C1 segment of cervical spinal cord (tissue), 14 donors: Measurements from ENCODE around the gene PNMA8A.

Experiments used
- DNase-seq, 14 donors: peaks; one replicate each; lab custom pipeline; 2025; lab: John Stamatoyannopoulos, UW

The PNMA8A gene

GRCh38 chr19:46431824-46432223 is 39.5 kb downstream of the PNMA8A start:
- DNase-seq: no peak

- no peak for DNase-seq
Measured at GRCh38 chr19:46429999-46430398, 41.4 kb downstream of the PNMA8A start.

DNA sequence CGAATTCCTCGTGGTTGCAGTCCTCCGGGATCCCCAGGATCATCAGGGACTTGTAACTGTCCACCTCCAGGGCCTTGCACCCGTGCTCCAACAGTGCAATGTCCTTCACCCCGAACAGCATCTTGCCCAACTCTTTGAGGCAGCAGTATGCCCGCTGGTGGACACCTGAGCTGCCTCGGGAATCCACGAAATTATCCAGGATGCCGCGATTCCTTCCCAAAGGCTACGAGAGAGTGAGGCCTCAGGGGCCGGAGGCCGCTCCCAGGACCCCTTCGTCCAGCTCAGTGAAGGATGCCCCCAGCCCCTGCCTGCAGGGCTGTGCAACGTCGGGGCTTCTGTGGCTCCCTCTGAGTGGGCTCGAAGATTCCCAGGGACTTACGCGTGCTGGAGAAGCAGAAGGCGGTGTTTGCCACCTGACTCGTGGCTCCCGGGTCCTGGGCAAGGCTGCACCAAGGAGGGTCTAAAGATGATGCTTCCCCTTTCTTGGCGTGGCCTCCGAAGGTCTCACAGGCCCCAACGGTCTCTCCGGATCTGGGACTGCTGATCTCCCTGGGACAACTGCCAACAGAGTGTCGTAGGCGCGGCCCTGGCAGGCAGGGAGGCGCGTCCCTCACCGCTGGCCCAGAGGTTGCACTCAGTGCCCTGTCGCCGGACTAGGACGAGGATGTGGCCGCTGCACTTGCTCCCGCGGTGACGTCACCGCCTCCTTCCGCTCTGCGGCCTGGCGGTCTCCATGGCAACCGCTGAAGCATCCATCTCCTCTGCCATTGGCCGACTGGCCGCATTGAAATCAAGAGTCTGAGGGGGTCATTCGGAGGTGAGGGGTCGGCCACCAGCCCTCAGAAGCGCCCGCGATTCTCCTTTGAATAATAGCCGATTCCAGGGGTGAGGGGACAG is 42.9 kb downstream of the PNMA8A start, which contains the start of gene PNMA8C:
PNMA8C (minus strand) TSS at position 698 of the 897 bp plus-strand sequence; CDS start at position 121, 577 bp downstream.
- DNase-seq: peak in 13 of 14 donors; percentile 38 to 83 (median 67)

DNA sequence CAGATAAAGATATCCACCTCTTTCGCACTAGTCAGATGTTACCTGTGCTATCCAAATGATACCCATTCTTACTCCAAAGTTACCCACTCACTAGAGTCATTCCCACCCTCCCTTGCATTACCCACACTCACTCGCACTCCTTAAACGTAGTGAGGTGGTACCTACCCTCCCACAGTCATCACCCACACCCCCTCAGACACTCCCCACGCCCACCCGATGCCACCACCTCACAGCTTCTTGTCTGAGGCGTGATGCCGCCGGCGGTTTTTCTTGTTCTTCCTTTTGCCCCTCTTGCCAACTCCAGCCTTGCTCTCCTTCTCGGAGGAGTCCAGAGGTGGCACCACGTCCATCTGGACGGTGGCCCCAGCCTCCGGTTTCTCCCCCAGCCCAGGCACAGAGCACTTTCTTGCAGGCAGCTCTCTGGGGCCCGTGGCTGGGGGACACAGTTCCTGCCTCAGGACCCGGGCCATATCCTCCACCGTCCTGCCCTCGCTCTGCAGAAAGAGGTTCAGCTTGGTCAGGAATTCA is 43.8 kb downstream of the PNMA8A start:
- DNase-seq: peak in 1 of 14 donors; percentile 44

- DNase-seq: peak in 13 of 14 donors; percentile 12 to 81 (median 70)
Measured at GRCh38 chr19:46426506-46427162, 44.7 kb downstream of the PNMA8A start.

- DNase-seq: peak in 1 of 14 donors; percentile 48
Measured at GRCh38 chr19:46426035-46426505, 45.3 kb downstream of the PNMA8A start.

DNA sequence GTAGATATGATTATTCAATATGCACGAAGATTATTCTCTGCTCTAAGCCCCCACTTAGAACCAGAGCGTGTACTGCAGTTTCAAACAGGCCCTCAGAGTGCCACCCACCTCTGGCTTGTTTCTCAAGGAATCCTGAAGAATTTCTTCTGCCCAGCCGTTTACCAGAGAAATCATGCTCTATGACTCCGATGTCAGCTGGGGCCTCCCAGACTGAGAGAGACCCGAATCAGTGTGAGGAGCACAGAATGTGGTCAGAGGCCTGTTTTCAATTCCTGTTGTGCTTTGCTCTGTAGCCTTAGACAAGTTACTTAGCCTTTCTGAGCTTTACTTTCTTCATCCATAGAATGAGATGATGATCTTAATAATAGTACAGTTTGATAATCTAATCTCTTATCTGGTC is 48.2 kb downstream of the PNMA8A start:
- DNase-seq: no peak

- DNase-seq: no peak
Measured at GRCh38 chr19:46422344-46422743, 49.0 kb downstream of the PNMA8A start.

DNA sequence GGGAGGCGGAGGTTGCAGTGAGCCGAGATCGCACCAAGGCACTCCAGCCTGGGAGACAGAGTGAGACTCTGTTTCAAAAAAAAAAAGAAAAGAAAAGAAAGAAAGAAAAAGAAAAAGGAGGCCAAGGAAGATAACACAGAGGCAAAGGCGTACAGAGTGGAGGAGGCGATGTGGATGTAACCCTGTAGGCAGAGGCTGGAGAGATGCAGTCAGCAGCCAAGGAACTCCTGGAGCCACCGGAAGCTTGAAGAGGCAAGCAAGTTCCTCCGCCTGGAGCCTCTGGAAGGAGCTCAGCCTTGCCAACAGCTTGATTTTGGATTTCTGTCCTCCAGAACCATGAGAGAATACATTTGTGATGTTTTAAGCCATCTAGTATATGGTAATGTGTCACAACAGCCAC is 51.3 kb downstream of the PNMA8A start:
- no peak for DNase-seq
